KMS-11 (cell line): ENCODE results near the gene CYP2E1.

Source experiments
- H2AFZ ChIP-seq: fragments of 200-600 bp; sonication (generic); 2 replicates; pipeline ENCODE4 v1.6.1; 2016; ENCODE audit warnings: antibody characterized with exemption, mixed run types, low read depth
- H3K27ac ChIP-seq: fragments of 200-600 bp; sonication (generic); 2 replicates; pipeline ENCODE4 v1.6.1; 2016; ENCODE audit warnings: mild to moderate bottlenecking, mixed run types
- H3K27me3 ChIP-seq: fragments of 200-600 bp; sonication (generic); 2 replicates; pipeline ENCODE4 v1.6.1; 2017; ENCODE audit warnings: mild to moderate bottlenecking, low read depth, mixed run types, moderate library complexity; ENCODE audit not compliant: insufficient read depth
- H3K36me3 ChIP-seq: fragments of 200-600 bp; sonication (generic); 2 replicates; pipeline ENCODE4 v1.6.1; 2017; ENCODE audit warnings: mild to moderate bottlenecking, mixed run types; ENCODE audit not compliant: insufficient read depth
- H3K4me1 ChIP-seq: fragments of 200-600 bp; sonication (generic); 2 replicates; pipeline ENCODE4 v1.6.1; 2016; ENCODE audit warnings: mild to moderate bottlenecking, low read depth, mixed run types; ENCODE audit not compliant: poor library complexity, severe bottlenecking
- H3K4me2 ChIP-seq: fragments of 200-600 bp; sonication (generic); 2 replicates; pipeline ENCODE4 v1.7.0; 2016; ENCODE audit warnings: mild to moderate bottlenecking, mixed run types
- H3K4me3 ChIP-seq: fragments of 200-600 bp; sonication (generic); IDR thresholded peaks from 2 replicates; pipeline ENCODE4 v1.6.1; 2017; ENCODE audit warnings: low read depth, low read length, mixed read lengths; ENCODE audit not compliant: insufficient read depth
- H3K79me2 ChIP-seq: fragments of 200-600 bp; sonication (generic); 2 replicates; pipeline ENCODE4 v1.6.1; 2016; ENCODE audit warnings: low read depth, mixed run types; ENCODE audit not compliant: insufficient read depth
- H3K9ac ChIP-seq: fragments of 200-600 bp; sonication (generic); 2 replicates; pipeline ENCODE4 v1.6.1; 2016; ENCODE audit warnings: mild to moderate bottlenecking, mixed run types
- H4K20me1 ChIP-seq: fragments of 200-600 bp; sonication (generic); 2 replicates; pipeline ENCODE4 v1.6.1; 2016; ENCODE audit warnings: mild to moderate bottlenecking, mixed run types; ENCODE audit not compliant: insufficient read depth
- CTCF ChIP-seq: fragments of 200-600 bp; sonication (generic); conservative IDR thresholded peaks from 2 replicates; pipeline ENCODE4 v1.6.1; 2017; ENCODE audit warnings: low read depth, mild to moderate bottlenecking, antibody characterized with exemption, low read length, moderate library complexity, mixed read lengths

Gene CYP2E1

GRCh38 chr10:133509700-133510099, 17.5 kb upstream of the CYP2E1 start:
- Histone ChIP-seq H2AFZ (no peak overlapping the region), H3K9ac (no peak overlapping the region), H3K27me3 (no peaks in the 10 kb centered on the region; the same call in 1 of the 2 replicates), H4K20me1 (no peaks in the 10 kb centered on the region), H3K4me2 (no peak overlapping the region), H3K79me2 (no peaks in the 10 kb centered on the region), H3K36me3 (no peaks in the 10 kb centered on the region), H3K4me3 (no peak overlapping the region), H3K4me1 (no peaks in the 10 kb centered on the region), H3K27ac (no peak overlapping the region)
- TF ChIP-seq CTCF: no peak

GRCh38 chr10:133511408-133511807, 15.8 kb upstream of the CYP2E1 start:
- Histone ChIP-seq H3K4me2 (no peak overlapping the region), H3K27me3 (no peaks in the 10 kb centered on the region; the same call in 1 of the 2 replicates), H2AFZ (no peak overlapping the region), H3K4me1 (no peaks in the 10 kb centered on the region), H3K27ac (no peak overlapping the region), H3K79me2 (no peaks in the 10 kb centered on the region), H4K20me1 (no peaks in the 10 kb centered on the region), H3K9ac (no peak overlapping the region), H3K4me3 (no peak overlapping the region), H3K36me3 (no peaks in the 10 kb centered on the region)
- no peak for TF ChIP-seq CTCF

- H3K27me3 ChIP-seq: no peaks in the 10 kb centered on the region; the same call in 1 of the 2 replicates
Measured at GRCh38 chr10:133511907-133512528, 15.1 kb upstream of the CYP2E1 start.

GRCh38 chr10:133515471-133515870, 11.7 kb upstream of the CYP2E1 start:
- Histone ChIP-seq H3K79me2 (no peaks in the 10 kb centered on the region), H3K36me3 (no peaks in the 10 kb centered on the region), H4K20me1 (no peaks in the 10 kb centered on the region), H3K27me3 (no peaks in the 10 kb centered on the region; the same call in 1 of the 2 replicates), H3K9ac (no peak overlapping the region), H2AFZ (no peak overlapping the region), H3K4me1 (no peaks in the 10 kb centered on the region), H3K27ac (no peak overlapping the region), H3K4me2 (no peak overlapping the region), H3K4me3 (no peak overlapping the region)
- TF ChIP-seq CTCF: no peak

More at GRCh38 chr10:133511907-133512528, 15.1 kb upstream of the CYP2E1 start:
- Histone ChIP-seq H3K27ac (no peak overlapping the region), H2AFZ (no peak overlapping the region), H3K4me2 (no peak overlapping the region), H3K4me3 (no peak overlapping the region), H3K79me2 (no peaks in the 10 kb centered on the region), H3K9ac (no peak overlapping the region), H4K20me1 (no peaks in the 10 kb centered on the region), H3K4me1 (no peaks in the 10 kb centered on the region), H3K36me3 (no peaks in the 10 kb centered on the region)
- TF ChIP-seq CTCF: no peak
